ENCODE data around the gene SPOCK3.

SPOCK3 gene

DNA sequence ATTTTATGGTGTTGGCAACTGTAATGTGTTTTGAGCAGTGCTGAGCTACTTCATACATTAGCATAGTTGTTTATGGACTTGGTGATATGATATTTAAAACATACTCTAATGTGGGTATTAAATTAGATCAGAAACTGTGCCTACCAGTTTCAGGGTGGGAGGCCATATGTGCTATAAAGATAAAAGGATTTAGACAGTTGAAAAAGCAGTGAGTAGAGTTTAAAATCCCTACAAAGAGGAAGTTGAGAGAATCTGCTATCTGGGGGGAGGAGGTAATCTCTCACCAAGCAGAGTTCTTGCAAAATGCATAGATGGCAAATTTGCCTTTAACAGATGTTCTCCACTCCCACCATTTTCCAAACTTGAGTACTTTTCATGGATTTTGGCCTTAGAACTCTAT lies 154.5 kb downstream of the SPOCK3 start:
- TF ChIP-seq NFIC (IDR thresholded peaks at IDR 0.05) (no peak), ZBTB7A (IDR thresholded peaks at IDR 0.05; ENCODE audit: low read depth) (no peak), TEAD4 (IDR thresholded peaks at IDR 0.05) (no peak), YY1 (IDR thresholded peaks at IDR 0.05; ENCODE audit: low read depth) (no peak), TAF1 (IDR thresholded peaks at IDR 0.05; ENCODE audit: low read depth) (no peak), FOXM1 (IDR thresholded peaks at IDR 0.05; ENCODE audit: borderline replicate concordance, low read depth) (no peak)
- TF ChIP-seq, protein P1, sequence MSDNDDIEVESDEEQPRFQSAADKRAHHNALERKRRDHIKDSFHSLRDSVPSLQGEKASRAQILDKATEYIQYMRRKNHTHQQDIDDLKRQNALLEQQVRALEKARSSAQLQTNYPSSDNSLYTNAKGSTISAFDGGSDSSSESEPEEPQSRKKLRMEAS (IDR thresholded peaks at IDR 0.05), result no peak

GRCh38 chr4:167052631-167053091 lies 181.6 kb downstream of the SPOCK3 start:
- no peak for TF ChIP-seq ZBTB7A (IDR thresholded peaks at IDR 0.05; ENCODE audit: low read depth)
- no peak for TF ChIP-seq REST (IDR thresholded peaks at IDR 0.05; ENCODE audit: low read depth)
- TF ChIP-seq NFIC (IDR thresholded peaks at IDR 0.05), result no peak
- TF ChIP-seq, protein P1 (IDR thresholded peaks at IDR 0.05), result no peak
- no peak for TF ChIP-seq TEAD4 (IDR thresholded peaks at IDR 0.05)
- TF ChIP-seq FOXM1 (IDR thresholded peaks at IDR 0.05; ENCODE audit: borderline replicate concordance, low read depth), result no peak
- no peak for TF ChIP-seq TCF12 (IDR thresholded peaks at IDR 0.05; ENCODE audit: low read depth)
- TF ChIP-seq EGR1 (IDR thresholded peaks at IDR 0.05), result no peak
- no peak for TF ChIP-seq TAF1 (IDR thresholded peaks at IDR 0.05; ENCODE audit: low read depth)
- no peak for TF ChIP-seq RAD21 (IDR thresholded peaks at IDR 0.05; ENCODE audit: low read depth)
- TF ChIP-seq YY1 (IDR thresholded peaks at IDR 0.05; ENCODE audit: low read depth), result no peak
- no peak for TF ChIP-seq CREB1 (IDR thresholded peaks at IDR 0.05; ENCODE audit: low read depth)
- TF ChIP-seq EP300 (IDR thresholded peaks at IDR 0.05; ENCODE audit: borderline replicate concordance), result no peak
- no peak for TF ChIP-seq CEBPB (IDR thresholded peaks at IDR 0.05)
- TF ChIP-seq, protein P2, sequence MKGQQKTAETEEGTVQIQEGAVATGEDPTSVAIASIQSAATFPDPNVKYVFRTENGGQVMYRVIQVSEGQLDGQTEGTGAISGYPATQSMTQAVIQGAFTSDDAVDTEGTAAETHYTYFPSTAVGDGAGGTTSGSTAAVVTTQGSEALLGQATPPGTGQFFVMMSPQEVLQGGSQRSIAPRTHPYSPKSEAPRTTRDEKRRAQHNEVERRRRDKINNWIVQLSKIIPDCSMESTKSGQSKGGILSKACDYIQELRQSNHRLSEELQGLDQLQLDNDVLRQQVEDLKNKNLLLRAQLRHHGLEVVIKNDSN (IDR thresholded peaks at IDR 0.05), result no peak

DNA sequence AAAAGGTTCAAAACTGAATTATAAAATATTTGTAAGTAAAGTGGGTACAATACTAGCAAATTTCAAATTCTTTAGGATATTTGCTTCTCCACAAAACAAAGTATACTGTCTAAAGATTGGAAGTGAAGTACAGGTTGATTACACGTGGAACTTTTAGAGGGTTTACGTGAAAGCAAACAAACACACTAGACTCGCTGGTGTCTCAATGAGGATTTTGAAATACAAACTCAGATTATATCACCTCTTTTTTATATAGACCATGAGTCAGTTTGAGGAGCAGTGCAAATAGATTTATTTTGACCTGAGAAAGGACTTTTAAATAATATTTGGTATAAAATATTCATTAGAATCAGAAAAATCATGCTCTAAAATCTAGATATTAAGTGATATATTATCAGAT lies 185.0 kb downstream of the SPOCK3 start:
- TF ChIP-seq, protein P2 (IDR thresholded peaks at IDR 0.05), result no peak
- TF ChIP-seq EGR1 (IDR thresholded peaks at IDR 0.05) (no peak), TEAD4 (IDR thresholded peaks at IDR 0.05) (no peak), EP300 (IDR thresholded peaks at IDR 0.05; ENCODE audit: borderline replicate concordance) (no peak), FOXM1 (IDR thresholded peaks at IDR 0.05; ENCODE audit: borderline replicate concordance, low read depth) (no peak), TAF1 (IDR thresholded peaks at IDR 0.05; ENCODE audit: low read depth) (no peak)

DNA sequence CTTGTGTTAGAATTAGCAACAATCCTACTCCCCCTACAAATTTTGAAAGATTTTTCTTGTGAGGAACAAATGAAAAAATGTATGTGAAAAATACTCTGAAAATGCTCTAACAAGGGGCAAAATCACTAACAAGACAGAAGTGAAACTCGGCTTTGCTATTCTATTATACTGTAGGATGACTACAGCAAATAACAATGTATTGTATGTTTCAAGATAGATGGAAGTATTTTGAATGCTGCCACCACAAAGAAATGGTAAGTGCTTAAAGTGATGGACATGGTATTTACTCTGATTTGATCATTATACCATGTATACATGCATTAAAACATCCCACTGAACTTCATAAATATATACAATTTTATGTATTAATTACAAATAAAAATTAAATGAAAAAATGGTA lies 192.8 kb downstream of the SPOCK3 start:
- TF ChIP-seq RAD21 (IDR thresholded peaks at IDR 0.05; ENCODE audit: low read depth), result no peak
- no peak for TF ChIP-seq FOXM1 (IDR thresholded peaks at IDR 0.05; ENCODE audit: borderline replicate concordance, low read depth)
- no peak for TF ChIP-seq REST (IDR thresholded peaks at IDR 0.05; ENCODE audit: low read depth)

GRCh38 chr4:167035390-167035789 lies 198.9 kb downstream of the SPOCK3 start:
- TF ChIP-seq YY1 (IDR thresholded peaks at IDR 0.05; ENCODE audit: low read depth), result no peak
- no peak for TF ChIP-seq TAF1 (IDR thresholded peaks at IDR 0.05; ENCODE audit: low read depth)
- no peak for TF ChIP-seq EGR1 (IDR thresholded peaks at IDR 0.05)
- no peak for TF ChIP-seq CREB1 (IDR thresholded peaks at IDR 0.05; ENCODE audit: low read depth)
- TF ChIP-seq REST (IDR thresholded peaks at IDR 0.05; ENCODE audit: low read depth), result no peak
- no peak for TF ChIP-seq TCF12 (IDR thresholded peaks at IDR 0.05; ENCODE audit: low read depth)
- TF ChIP-seq NFIC (IDR thresholded peaks at IDR 0.05), result no peak
- no peak for TF ChIP-seq EP300 (IDR thresholded peaks at IDR 0.05; ENCODE audit: borderline replicate concordance)
- no peak for TF ChIP-seq FOXM1 (IDR thresholded peaks at IDR 0.05; ENCODE audit: borderline replicate concordance, low read depth)
- TF ChIP-seq RAD21 (IDR thresholded peaks at IDR 0.05; ENCODE audit: low read depth), result no peak
- TF ChIP-seq CEBPB (IDR thresholded peaks at IDR 0.05), result no peak
- TF ChIP-seq, protein P2 (IDR thresholded peaks at IDR 0.05), result no peak
- no peak for TF ChIP-seq TEAD4 (IDR thresholded peaks at IDR 0.05)
